BLaER1 (cell line): ENCODE measurements around the gene LDB2.

Experiments
- H3K27ac ChIP-seq: shearing (Covaris generic); formaldehyde crosslinking; 2 replicates; pipeline ENCODE4 v1.8.1; 2022
- H3K27me3 ChIP-seq: shearing (Covaris generic); formaldehyde crosslinking; 2 replicates; pipeline ENCODE4 v1.8.1; 2022
- H3K36me3 ChIP-seq: shearing (Covaris generic); formaldehyde crosslinking; 2 replicates; pipeline ENCODE4 v1.8.1; 2022
- H3K4me1 ChIP-seq: shearing (Covaris generic); formaldehyde crosslinking; 2 replicates; pipeline ENCODE4 v1.8.1; 2022
- H3K4me2 ChIP-seq: shearing (Covaris generic); formaldehyde crosslinking; 2 replicates; pipeline ENCODE4 v1.8.1; 2022
- H3K4me3 ChIP-seq: shearing (Covaris generic); formaldehyde crosslinking; 2 replicates; pipeline ENCODE4 v1.8.1; 2022
- H3K9ac ChIP-seq: shearing (Covaris generic); formaldehyde crosslinking; 2 replicates; pipeline ENCODE4 v1.8.1; 2022
- H3K9me3 ChIP-seq: shearing (Covaris generic); formaldehyde crosslinking; 2 replicates; pipeline ENCODE4 v1.8.1; 2022
- H4K20me1 ChIP-seq: shearing (Covaris generic); formaldehyde crosslinking; 2 replicates; pipeline ENCODE4 v1.8.1; 2022
- Cebpa-rat ChIP-seq: shearing (Covaris generic); IDR thresholded peaks from 2 replicates; pipeline ENCODE4 v1.8.1; 2022

The LDB2 gene

DNA sequence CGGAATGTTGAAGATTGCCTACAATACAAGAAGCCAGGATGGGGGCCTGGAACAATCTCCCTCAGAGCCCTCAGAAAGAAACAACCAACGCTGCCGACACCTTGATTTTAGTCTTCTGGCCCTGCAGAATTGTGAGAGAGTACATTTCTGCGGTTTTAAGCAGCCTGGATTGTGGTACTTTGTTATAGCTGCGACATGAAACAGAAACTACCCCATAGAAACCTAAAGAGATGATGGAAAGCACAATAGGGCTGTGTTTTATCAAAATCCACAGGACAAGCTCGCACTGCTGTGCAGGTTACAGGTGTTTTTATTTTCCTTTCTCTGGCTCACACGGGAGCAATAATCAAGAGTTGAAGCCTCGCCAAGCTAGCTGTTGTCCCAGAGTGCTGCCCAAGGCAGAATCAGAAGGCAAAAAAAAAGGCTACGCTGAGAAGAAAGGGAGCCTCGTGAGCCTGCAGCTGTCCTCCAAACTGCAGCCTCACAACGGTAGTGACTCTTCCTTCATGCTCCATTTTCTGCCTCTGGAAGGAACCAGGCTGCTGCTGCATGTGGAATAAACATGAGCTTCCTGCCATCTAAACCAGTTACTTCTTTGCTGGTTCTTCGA, 232.4 kb downstream of the LDB2 start:
- no peak overlapping the region for H3K4me2 ChIP-seq
- no peaks in the 10 kb centered on the region for H3K4me1 ChIP-seq
- H3K27ac ChIP-seq: no peak overlapping the region
- H4K20me1 ChIP-seq: no peaks in the 10 kb centered on the region
- H3K36me3 ChIP-seq: no peaks in the 10 kb centered on the region
- H3K9ac ChIP-seq: no peak overlapping the region
- H3K4me3 ChIP-seq: no peak overlapping the region
- no peaks in the 10 kb centered on the region for H3K27me3 ChIP-seq
- H3K9me3 ChIP-seq: no peaks in the 10 kb centered on the region
- TF ChIP-seq Cebpa-rat: no peak

DNA sequence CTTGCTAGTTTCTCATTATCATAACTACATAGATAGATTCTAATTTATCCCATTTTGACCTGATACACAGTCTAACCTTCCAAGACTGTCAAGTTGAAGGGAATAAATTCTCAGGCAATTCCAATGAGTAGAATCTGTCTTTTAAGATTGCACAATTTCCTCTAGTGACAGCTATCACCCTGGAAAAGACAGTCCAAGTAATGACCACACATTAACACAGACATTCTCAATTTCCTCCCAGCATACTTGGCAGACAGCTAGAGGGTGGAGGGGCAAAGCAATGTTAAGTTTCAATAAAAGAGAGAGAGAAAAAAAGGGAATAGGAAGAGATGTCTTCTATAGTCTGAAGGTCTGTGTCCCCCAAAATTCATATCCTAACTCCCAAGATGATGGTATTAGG, 234.7 kb downstream of the LDB2 start:
- H3K4me1 ChIP-seq: no peaks in the 10 kb centered on the region
- H3K36me3 ChIP-seq: no peaks in the 10 kb centered on the region
- no peak overlapping the region for H3K27ac ChIP-seq
- no peaks in the 10 kb centered on the region for H3K9me3 ChIP-seq
- no peaks in the 10 kb centered on the region for H3K27me3 ChIP-seq
- no peaks in the 10 kb centered on the region for H4K20me1 ChIP-seq
- TF ChIP-seq Cebpa-rat: no peak
- H3K4me2 ChIP-seq: no peak overlapping the region
- H3K4me3 ChIP-seq: no peak overlapping the region
- no peak overlapping the region for H3K9ac ChIP-seq

DNA sequence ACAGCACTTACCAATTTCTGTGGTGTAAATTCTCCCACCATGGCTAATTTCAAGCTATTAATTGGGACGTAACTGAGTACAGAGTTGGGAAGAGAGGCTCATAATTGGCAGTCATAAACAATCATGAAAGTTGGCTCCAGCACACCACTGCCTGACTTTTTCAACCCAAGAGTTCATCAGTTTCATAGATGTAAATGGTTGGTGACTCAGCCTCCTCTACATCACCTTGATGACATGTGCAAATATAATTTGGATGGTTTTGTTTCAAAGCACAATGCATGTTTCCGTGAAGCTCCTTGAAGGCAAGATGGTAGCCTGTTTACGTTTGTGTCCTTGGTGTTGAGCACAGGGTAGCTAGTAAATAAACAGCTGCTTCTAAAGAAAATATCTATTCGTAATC, 235.1 kb downstream of the LDB2 start:
- H3K27ac ChIP-seq: no peak overlapping the region
- no peaks in the 10 kb centered on the region for H3K36me3 ChIP-seq
- no peaks in the 10 kb centered on the region for H4K20me1 ChIP-seq
- H3K9ac ChIP-seq: no peak overlapping the region
- no peaks in the 10 kb centered on the region for H3K27me3 ChIP-seq
- no peaks in the 10 kb centered on the region for H3K4me1 ChIP-seq
- no peak for TF ChIP-seq Cebpa-rat
- no peak overlapping the region for H3K4me2 ChIP-seq
- H3K4me3 ChIP-seq: no peak overlapping the region
- no peaks in the 10 kb centered on the region for H3K9me3 ChIP-seq

DNA sequence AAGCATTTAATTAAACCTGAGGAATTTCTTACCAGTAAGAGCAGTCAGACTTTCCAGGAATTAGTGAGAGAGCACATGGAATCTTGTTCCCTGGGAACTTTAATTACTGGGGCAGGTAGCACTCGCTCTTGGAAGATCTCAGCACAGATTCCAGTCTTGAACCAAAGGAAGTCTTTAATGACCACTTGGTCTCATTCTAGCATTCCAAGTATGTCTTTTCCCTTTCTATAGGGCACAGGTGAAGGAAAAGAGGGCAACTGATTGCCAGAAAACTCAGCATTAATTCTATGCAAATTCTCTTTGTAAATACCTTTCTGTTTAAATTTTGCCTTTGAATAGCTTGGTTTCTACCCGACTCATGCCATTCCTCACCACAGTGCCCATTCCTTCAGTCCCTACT, 236.6 kb downstream of the LDB2 start:
- Histone ChIP-seq H3K27ac (no peak overlapping the region), H3K9me3 (no peaks in the 10 kb centered on the region)

DNA sequence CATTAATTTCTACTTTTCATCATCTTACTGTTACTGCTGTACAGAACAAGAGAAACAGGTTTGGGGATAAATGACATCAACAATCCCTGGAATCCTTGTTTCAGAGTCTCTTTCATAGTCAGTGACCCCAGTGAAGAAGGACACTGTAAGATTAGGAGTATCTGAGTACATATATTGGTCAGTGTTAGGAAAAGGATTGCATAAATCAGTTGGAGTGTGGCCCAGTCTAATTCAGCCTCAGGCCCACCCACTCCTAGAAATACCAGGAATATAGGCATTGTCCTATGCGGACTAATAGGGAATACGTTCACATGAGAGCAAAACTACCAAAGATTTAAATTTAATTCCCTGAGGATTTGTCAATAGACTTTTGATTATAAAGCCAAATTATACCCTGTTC, 237.8 kb downstream of the LDB2 start:
- no peak overlapping the region for H3K9ac ChIP-seq
- TF ChIP-seq Cebpa-rat: no peak
- no peak overlapping the region for H3K27ac ChIP-seq
- no peak overlapping the region for H3K4me3 ChIP-seq
- H3K27me3 ChIP-seq: no peaks in the 10 kb centered on the region
- no peaks in the 10 kb centered on the region for H3K36me3 ChIP-seq
- H3K4me2 ChIP-seq: no peak overlapping the region
- H3K9me3 ChIP-seq: no peaks in the 10 kb centered on the region
- H4K20me1 ChIP-seq: no peaks in the 10 kb centered on the region
- no peaks in the 10 kb centered on the region for H3K4me1 ChIP-seq

More for the DNA sequence above, 236.6 kb downstream of the LDB2 start:
- no peaks in the 10 kb centered on the region for H4K20me1 ChIP-seq
- H3K4me3 ChIP-seq: no peak overlapping the region
- H3K27me3 ChIP-seq: no peaks in the 10 kb centered on the region
- H3K9ac ChIP-seq: no peak overlapping the region
- no peak for TF ChIP-seq Cebpa-rat
- no peaks in the 10 kb centered on the region for H3K4me1 ChIP-seq
- no peaks in the 10 kb centered on the region for H3K36me3 ChIP-seq
- no peak overlapping the region for H3K4me2 ChIP-seq

DNA sequence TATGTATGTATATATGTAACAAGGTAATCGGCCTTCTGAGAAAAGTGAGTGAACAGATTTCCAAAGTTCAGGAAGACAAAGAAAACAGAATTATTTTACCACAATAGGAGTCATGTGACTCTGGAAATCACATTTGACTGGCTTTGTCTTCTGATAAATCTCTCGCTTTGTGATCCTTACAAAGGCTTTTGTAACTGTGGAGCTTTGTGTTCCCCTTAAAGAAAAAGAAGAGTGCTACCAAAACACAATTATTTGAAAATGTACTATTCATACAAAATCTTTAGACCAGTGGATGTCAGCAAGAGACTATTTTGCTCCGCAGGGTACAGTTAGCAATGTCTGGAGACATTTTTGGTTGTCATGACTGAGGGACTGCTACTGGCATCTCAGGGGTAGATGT, 238.8 kb downstream of the LDB2 start:
- no peak for TF ChIP-seq Cebpa-rat
- no peaks in the 10 kb centered on the region for H3K9me3 ChIP-seq
- no peak overlapping the region for H3K4me2 ChIP-seq
- no peaks in the 10 kb centered on the region for H3K27me3 ChIP-seq
- H3K36me3 ChIP-seq: no peaks in the 10 kb centered on the region
- H4K20me1 ChIP-seq: no peaks in the 10 kb centered on the region
- H3K4me1 ChIP-seq: no peaks in the 10 kb centered on the region
- no peak overlapping the region for H3K27ac ChIP-seq
- H3K9ac ChIP-seq: no peak overlapping the region
- no peak overlapping the region for H3K4me3 ChIP-seq

DNA sequence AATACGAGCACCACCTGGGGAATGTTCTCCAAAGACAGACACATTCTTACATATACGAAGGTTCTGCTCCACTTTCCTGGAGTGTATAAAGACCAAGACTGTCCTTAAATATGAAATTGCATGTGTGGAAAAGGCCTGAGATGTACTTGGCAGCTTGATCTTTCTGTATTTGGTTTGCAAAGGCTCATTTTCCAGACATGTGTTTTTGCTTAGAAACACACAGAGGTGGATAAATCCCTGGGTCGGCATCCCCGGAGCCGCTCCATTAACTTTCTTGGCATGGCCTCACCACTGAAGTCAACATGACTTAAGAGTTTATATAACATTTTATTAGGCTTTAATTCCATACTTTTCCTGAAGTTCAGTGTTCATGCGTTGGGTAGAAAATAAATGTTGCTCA, 239.4 kb downstream of the LDB2 start:
- H3K4me3 ChIP-seq: no peak overlapping the region
- no peaks in the 10 kb centered on the region for H3K9me3 ChIP-seq
- no peaks in the 10 kb centered on the region for H3K36me3 ChIP-seq
- no peaks in the 10 kb centered on the region for H4K20me1 ChIP-seq
- no peak overlapping the region for H3K9ac ChIP-seq
- no peaks in the 10 kb centered on the region for H3K4me1 ChIP-seq
- no peak overlapping the region for H3K27ac ChIP-seq
- no peaks in the 10 kb centered on the region for H3K27me3 ChIP-seq
- no peak overlapping the region for H3K4me2 ChIP-seq
- TF ChIP-seq Cebpa-rat: no peak

DNA sequence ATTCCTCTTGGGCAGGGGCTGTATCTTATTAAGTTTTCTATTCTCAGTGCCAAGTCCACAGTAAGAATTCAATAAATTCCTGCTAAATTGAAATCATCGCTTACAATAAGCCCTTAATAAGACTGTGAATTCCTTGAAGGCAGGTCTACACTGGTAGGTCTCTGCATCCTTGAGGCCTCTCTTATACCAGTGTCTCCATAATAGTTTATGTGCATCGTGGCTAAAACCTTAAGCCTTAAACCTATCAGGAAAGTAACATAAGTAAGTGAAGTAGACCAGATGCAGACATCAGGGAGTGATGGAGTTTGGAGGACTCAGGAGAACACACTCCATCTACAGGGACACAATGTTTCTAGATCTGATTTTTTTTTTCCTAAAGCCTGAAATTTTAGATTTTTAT, 240.3 kb downstream of the LDB2 start:
- Histone ChIP-seq H3K4me3 (no peak overlapping the region), H3K4me1 (no peaks in the 10 kb centered on the region), H3K9me3 (no peaks in the 10 kb centered on the region), H3K36me3 (no peaks in the 10 kb centered on the region), H3K4me2 (no peak overlapping the region), H3K27ac (no peak overlapping the region), H3K9ac (no peak overlapping the region), H4K20me1 (no peaks in the 10 kb centered on the region), H3K27me3 (no peaks in the 10 kb centered on the region)
- TF ChIP-seq Cebpa-rat: no peak

DNA sequence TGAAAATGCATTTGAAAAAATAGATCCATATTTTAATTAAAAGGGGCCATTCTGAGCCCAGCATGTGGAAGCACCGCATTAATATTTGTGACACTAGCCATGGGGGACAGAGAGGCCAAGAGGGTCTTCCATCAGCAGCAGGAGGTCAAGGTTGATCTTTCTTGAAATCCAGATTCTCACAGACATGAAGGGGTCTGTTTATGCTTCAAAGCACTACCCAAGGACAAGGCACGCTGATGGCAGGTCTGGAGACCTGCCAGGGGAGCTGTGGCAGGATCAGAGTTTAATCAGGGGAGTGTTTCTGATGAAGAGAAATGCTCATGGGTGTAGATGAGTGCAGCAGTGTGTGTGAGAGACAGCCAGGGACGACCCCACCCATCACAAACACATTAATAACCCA, 243.3 kb downstream of the LDB2 start:
- no peaks in the 10 kb centered on the region for H3K36me3 ChIP-seq
- H3K4me3 ChIP-seq: no peak overlapping the region
- H3K9me3 ChIP-seq: no peaks in the 10 kb centered on the region
- no peak overlapping the region for H3K27ac ChIP-seq
- no peaks in the 10 kb centered on the region for H4K20me1 ChIP-seq
- H3K9ac ChIP-seq: no peak overlapping the region
- TF ChIP-seq Cebpa-rat: no peak
- H3K27me3 ChIP-seq: no peaks in the 10 kb centered on the region
- H3K4me2 ChIP-seq: no peak overlapping the region
- H3K4me1 ChIP-seq: no peaks in the 10 kb centered on the region

DNA sequence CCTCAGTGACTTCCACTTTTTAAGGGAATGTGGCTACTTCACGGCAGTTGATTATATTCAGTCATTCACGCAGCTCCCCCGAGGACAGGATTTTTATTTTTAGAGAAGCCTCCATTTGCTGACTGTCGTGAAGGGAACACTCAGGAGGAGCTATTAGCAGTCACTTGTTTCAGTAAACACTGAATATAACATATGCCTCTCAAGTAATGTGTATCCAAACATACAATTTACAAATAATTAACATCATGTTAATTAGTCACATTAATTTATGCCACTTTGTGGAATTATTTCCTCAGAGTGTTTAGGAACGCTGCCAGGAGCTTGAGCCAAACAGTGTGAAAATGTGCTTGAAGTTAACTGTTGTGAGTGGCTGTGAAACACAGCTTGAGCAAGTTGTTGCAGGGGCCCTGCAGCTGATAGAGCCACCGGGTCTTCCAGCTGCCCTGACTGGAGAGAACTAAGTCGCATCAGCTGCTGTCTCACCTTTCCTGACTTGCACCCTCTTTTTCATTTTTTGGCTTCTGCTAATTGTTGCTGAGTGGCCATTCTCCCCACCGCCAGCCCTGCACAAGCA, 245.6 kb downstream of the LDB2 start:
- Histone ChIP-seq H3K4me3 (no peak overlapping the region), H3K4me1 (no peaks in the 10 kb centered on the region), H3K27me3 (no peaks in the 10 kb centered on the region), H3K27ac (no peak overlapping the region), H3K36me3 (no peaks in the 10 kb centered on the region), H3K4me2 (no peak overlapping the region), H3K9me3 (no peaks in the 10 kb centered on the region), H3K9ac (no peak overlapping the region), H4K20me1 (no peaks in the 10 kb centered on the region)
- TF ChIP-seq Cebpa-rat: no peak

DNA sequence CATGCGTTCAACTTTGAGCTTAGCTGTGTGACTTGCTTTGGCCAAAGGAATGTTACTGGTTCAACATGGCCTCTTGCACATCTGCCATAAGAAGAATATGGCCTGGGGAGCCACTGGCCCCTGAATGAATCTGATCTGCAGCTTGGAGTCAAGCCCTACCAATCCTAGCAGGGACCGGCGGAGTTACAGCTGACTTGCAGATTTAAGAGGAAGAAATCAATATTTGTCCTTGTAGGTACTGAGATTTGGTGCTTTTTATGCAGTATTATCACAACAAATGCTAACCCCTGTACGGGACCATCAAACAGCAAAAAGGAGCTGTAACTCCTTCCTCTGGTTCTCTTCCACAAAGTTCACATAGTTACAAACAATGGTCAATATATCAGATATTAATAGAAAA, 252.0 kb downstream of the LDB2 start:
- Histone ChIP-seq H3K9me3 (no peaks in the 10 kb centered on the region), H3K4me1 (no peaks in the 10 kb centered on the region), H3K4me3 (no peak overlapping the region)

More for the DNA sequence above, 252.0 kb downstream of the LDB2 start:
- H3K27ac ChIP-seq: no peak overlapping the region
- no peaks in the 10 kb centered on the region for H4K20me1 ChIP-seq
- no peaks in the 10 kb centered on the region for H3K27me3 ChIP-seq
- no peak overlapping the region for H3K9ac ChIP-seq
- H3K4me2 ChIP-seq: no peak overlapping the region
- H3K36me3 ChIP-seq: no peaks in the 10 kb centered on the region
- no peak for TF ChIP-seq Cebpa-rat
